ENCODE data around the gene MTF2. TPM values are rescaled to one million over a fixed set of nuclear protein-coding genes. Genes with fewer than 3 reads are reported as not detected.

Gene MTF2
- polyA plus RNA-seq, 2 donors = 4.7 to 7.8 TPM

GRCh38 chr1:93107395-93107794 is 28.3 kb downstream of the MTF2 start:
- no peaks in the 10 kb centered on the region for H3K9me3 ChIP-seq (ENCODE audit: control insufficient read depth in 2 of 2, insufficient read depth in 1 of 2, low read depth in 1 of 2, low read length in 1 of 2)
- WGBS, 2 donors = 98 to 99% methylated on average over 4 of the region's 4 CpGs
- no peak overlapping the region for H3K4me3 ChIP-seq (ENCODE audit: low read depth in 1 of 2, low read length in 2 of 2)
- no peaks in the 10 kb centered on the region for H3K27me3 ChIP-seq (ENCODE audit: control insufficient read depth in 1 of 2, insufficient read depth in 2 of 2, low read length in 2 of 2)
- no peak overlapping the region for H3K27ac ChIP-seq (ENCODE audit: low read depth in 2 of 2, low read length in 1 of 2)
- H3K36me3 ChIP-seq (ENCODE audit: control insufficient read depth in 2 of 2, insufficient read depth in 2 of 2, low read length in 1 of 2) = no peaks in the 10 kb centered on the region
- H3K4me1 ChIP-seq (ENCODE audit: control insufficient read depth in 2 of 2, insufficient read depth in 2 of 2, low read length in 1 of 2) = no peaks in the 10 kb centered on the region

DNA sequence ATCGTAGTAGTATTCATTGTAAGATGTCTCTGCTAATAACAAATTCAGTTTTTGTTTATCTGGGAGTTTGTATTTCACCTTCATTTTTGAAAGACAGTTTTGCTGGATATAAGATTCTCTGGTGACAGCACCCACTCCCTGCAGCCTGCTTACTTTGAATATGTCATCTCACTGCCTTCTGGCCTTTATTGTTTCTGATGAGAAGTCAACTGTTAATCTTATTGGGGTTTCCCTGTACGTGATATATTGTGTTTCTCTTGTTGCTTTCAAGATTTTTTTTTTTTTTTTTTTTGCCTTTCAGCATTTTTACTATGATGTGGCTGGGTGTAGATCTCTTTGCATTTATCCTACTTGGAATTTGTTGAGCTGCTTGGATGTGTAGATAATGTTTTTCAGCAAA is 29.3 kb downstream of the MTF2 start:
- 94 to 98% methylated on average over 2 of the region's 2 CpGs for WGBS, 2 donors
- Histone ChIP-seq H3K9me3 (ENCODE audit: control insufficient read depth in 2 of 2, insufficient read depth in 1 of 2, low read depth in 1 of 2, low read length in 1 of 2) (no peaks in the 10 kb centered on the region), H3K27me3 (ENCODE audit: control insufficient read depth in 1 of 2, insufficient read depth in 2 of 2, low read length in 2 of 2) (no peaks in the 10 kb centered on the region), H3K4me1 (ENCODE audit: control insufficient read depth in 2 of 2, insufficient read depth in 2 of 2, low read length in 1 of 2) (no peaks in the 10 kb centered on the region), H3K4me3 (ENCODE audit: low read depth in 1 of 2, low read length in 2 of 2) (no peak overlapping the region), H3K27ac (ENCODE audit: low read depth in 2 of 2, low read length in 1 of 2) (no peak overlapping the region), H3K36me3 (ENCODE audit: control insufficient read depth in 2 of 2, insufficient read depth in 2 of 2, low read length in 1 of 2) (no peaks in the 10 kb centered on the region)

GRCh38 chr1:93109578-93109977 is 30.5 kb downstream of the MTF2 start:
- no peak overlapping the region for H3K4me3 ChIP-seq (ENCODE audit: low read depth in 1 of 2, low read length in 2 of 2)
- H3K9me3 ChIP-seq (ENCODE audit: control insufficient read depth in 2 of 2, insufficient read depth in 1 of 2, low read depth in 1 of 2, low read length in 1 of 2) = no peaks in the 10 kb centered on the region
- H3K36me3 ChIP-seq (ENCODE audit: control insufficient read depth in 2 of 2, insufficient read depth in 2 of 2, low read length in 1 of 2) = no peaks in the 10 kb centered on the region
- WGBS, 2 donors = 92 to 98% methylated on average over 2 of the region's 2 CpGs
- H3K4me1 ChIP-seq (ENCODE audit: control insufficient read depth in 2 of 2, insufficient read depth in 2 of 2, low read length in 1 of 2) = no peaks in the 10 kb centered on the region
- no peaks in the 10 kb centered on the region for H3K27me3 ChIP-seq (ENCODE audit: control insufficient read depth in 1 of 2, insufficient read depth in 2 of 2, low read length in 2 of 2)
- no peak overlapping the region for H3K27ac ChIP-seq (ENCODE audit: low read depth in 2 of 2, low read length in 1 of 2)

- Histone ChIP-seq H3K4me3 (ENCODE audit: low read depth in 1 of 2, low read length in 2 of 2) (no peak overlapping the region), H3K36me3 (ENCODE audit: control insufficient read depth in 2 of 2, insufficient read depth in 2 of 2, low read length in 1 of 2) (no peaks in the 10 kb centered on the region), H3K4me1 (ENCODE audit: control insufficient read depth in 2 of 2, insufficient read depth in 2 of 2, low read length in 1 of 2) (no peaks in the 10 kb centered on the region), H3K9me3 (ENCODE audit: control insufficient read depth in 2 of 2, insufficient read depth in 1 of 2, low read depth in 1 of 2, low read length in 1 of 2) (no peaks in the 10 kb centered on the region), H3K27me3 (ENCODE audit: control insufficient read depth in 1 of 2, insufficient read depth in 2 of 2, low read length in 2 of 2) (no peaks in the 10 kb centered on the region), H3K27ac (ENCODE audit: low read depth in 2 of 2, low read length in 1 of 2) (no peak overlapping the region)
- 79 to 85% methylated on average over 1 of the region's 1 CpG for WGBS, 2 donors
These were observed 32.0 kb downstream of the MTF2 start for GRCh38 chr1:93111065-93111464.

GRCh38 chr1:93111561-93111960 is 32.5 kb downstream of the MTF2 start:
- Histone ChIP-seq H3K27me3 (ENCODE audit: control insufficient read depth in 1 of 2, insufficient read depth in 2 of 2, low read length in 2 of 2) (no peaks in the 10 kb centered on the region), H3K4me1 (ENCODE audit: control insufficient read depth in 2 of 2, insufficient read depth in 2 of 2, low read length in 1 of 2) (no peaks in the 10 kb centered on the region)

DNA sequence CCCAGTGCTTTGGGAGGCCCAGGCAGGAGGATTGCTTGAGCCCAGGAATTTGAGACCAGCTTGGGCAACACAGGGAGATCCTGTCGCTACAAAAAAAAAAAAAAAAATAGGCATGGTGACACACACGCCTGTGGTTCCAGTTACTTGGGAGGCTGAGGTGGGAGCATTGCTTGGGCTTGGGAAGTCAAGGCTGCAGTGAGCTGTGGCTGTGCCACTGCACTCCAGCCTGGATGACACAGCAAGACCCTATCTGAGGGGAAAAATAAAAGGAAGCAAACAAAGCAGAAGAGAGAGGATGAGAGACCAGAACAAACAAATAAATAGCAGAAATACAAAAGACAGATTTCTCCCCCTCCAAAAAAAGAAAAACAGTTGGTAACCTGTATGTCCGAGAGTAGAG is 34.0 kb downstream of the MTF2 start:
- WGBS, 2 donors = 91 to 100% methylated on average over 3 of the region's 3 CpGs
- H3K27ac ChIP-seq (ENCODE audit: low read depth in 2 of 2, low read length in 1 of 2) = no peak overlapping the region
- H3K4me1 ChIP-seq (ENCODE audit: control insufficient read depth in 2 of 2, insufficient read depth in 2 of 2, low read length in 1 of 2) = no peaks in the 10 kb centered on the region
- H3K36me3 ChIP-seq (ENCODE audit: control insufficient read depth in 2 of 2, insufficient read depth in 2 of 2, low read length in 1 of 2) = peaks cover 0 to 8% of the 10 kb centered on the region in 2 donors
- no peaks in the 10 kb centered on the region for H3K9me3 ChIP-seq (ENCODE audit: control insufficient read depth in 2 of 2, insufficient read depth in 1 of 2, low read depth in 1 of 2, low read length in 1 of 2)
- no peaks in the 10 kb centered on the region for H3K27me3 ChIP-seq (ENCODE audit: control insufficient read depth in 1 of 2, insufficient read depth in 2 of 2, low read length in 2 of 2)
- no peak overlapping the region for H3K4me3 ChIP-seq (ENCODE audit: low read depth in 1 of 2, low read length in 2 of 2)

More at GRCh38 chr1:93111561-93111960, 32.5 kb downstream of the MTF2 start:
- Histone ChIP-seq H3K4me3 (ENCODE audit: low read depth in 1 of 2, low read length in 2 of 2) (no peak overlapping the region), H3K36me3 (ENCODE audit: control insufficient read depth in 2 of 2, insufficient read depth in 2 of 2, low read length in 1 of 2) (peaks cover 0 to 2% of the 10 kb centered on the region in 2 donors), H3K9me3 (ENCODE audit: control insufficient read depth in 2 of 2, insufficient read depth in 1 of 2, low read depth in 1 of 2, low read length in 1 of 2) (no peaks in the 10 kb centered on the region), H3K27ac (ENCODE audit: low read depth in 2 of 2, low read length in 1 of 2) (no peak overlapping the region)

- H3K27ac ChIP-seq (ENCODE audit: low read depth in 2 of 2, low read length in 1 of 2) = no peak overlapping the region
These were observed 35.3 kb downstream of the MTF2 start for GRCh38 chr1:93114391-93114790.

GRCh38 chr1:93120614-93121013 is 41.5 kb downstream of the MTF2 start:
- H3K27me3 ChIP-seq (ENCODE audit: control insufficient read depth in 1 of 2, insufficient read depth in 2 of 2, low read length in 2 of 2) = no peaks in the 10 kb centered on the region
- H3K4me3 ChIP-seq (ENCODE audit: low read depth in 1 of 2, low read length in 2 of 2) = no peak overlapping the region
- peaks cover 3 to 8% of the 10 kb centered on the region in 2 donors for H3K36me3 ChIP-seq (ENCODE audit: control insufficient read depth in 2 of 2, insufficient read depth in 2 of 2, low read length in 1 of 2)
- H3K27ac ChIP-seq (ENCODE audit: low read depth in 2 of 2, low read length in 1 of 2) = no peak overlapping the region
- no peaks in the 10 kb centered on the region for H3K9me3 ChIP-seq (ENCODE audit: control insufficient read depth in 2 of 2, insufficient read depth in 1 of 2, low read depth in 1 of 2, low read length in 1 of 2)
- H3K4me1 ChIP-seq (ENCODE audit: control insufficient read depth in 2 of 2, insufficient read depth in 2 of 2, low read length in 1 of 2) = no peaks in the 10 kb centered on the region

More at GRCh38 chr1:93114391-93114790, 35.3 kb downstream of the MTF2 start:
- Histone ChIP-seq H3K27me3 (ENCODE audit: control insufficient read depth in 1 of 2, insufficient read depth in 2 of 2, low read length in 2 of 2) (no peaks in the 10 kb centered on the region), H3K4me3 (ENCODE audit: low read depth in 1 of 2, low read length in 2 of 2) (no peak overlapping the region), H3K36me3 (ENCODE audit: control insufficient read depth in 2 of 2, insufficient read depth in 2 of 2, low read length in 1 of 2) (peaks cover 3 to 8% of the 10 kb centered on the region in 2 donors), H3K9me3 (ENCODE audit: control insufficient read depth in 2 of 2, insufficient read depth in 1 of 2, low read depth in 1 of 2, low read length in 1 of 2) (no peaks in the 10 kb centered on the region), H3K4me1 (ENCODE audit: control insufficient read depth in 2 of 2, insufficient read depth in 2 of 2, low read length in 1 of 2) (no peaks in the 10 kb centered on the region)
- WGBS, 2 donors = 89 to 94% methylated on average over 2 of the region's 2 CpGs

- WGBS, 2 donors = 86 to 93% methylated on average over 4 of the region's 4 CpGs
- no peaks in the 10 kb centered on the region for H3K27me3 ChIP-seq (ENCODE audit: control insufficient read depth in 1 of 2, insufficient read depth in 2 of 2, low read length in 2 of 2)
These were observed 44.2 kb downstream of the MTF2 start for GRCh38 chr1:93123201-93123783.

DNA sequence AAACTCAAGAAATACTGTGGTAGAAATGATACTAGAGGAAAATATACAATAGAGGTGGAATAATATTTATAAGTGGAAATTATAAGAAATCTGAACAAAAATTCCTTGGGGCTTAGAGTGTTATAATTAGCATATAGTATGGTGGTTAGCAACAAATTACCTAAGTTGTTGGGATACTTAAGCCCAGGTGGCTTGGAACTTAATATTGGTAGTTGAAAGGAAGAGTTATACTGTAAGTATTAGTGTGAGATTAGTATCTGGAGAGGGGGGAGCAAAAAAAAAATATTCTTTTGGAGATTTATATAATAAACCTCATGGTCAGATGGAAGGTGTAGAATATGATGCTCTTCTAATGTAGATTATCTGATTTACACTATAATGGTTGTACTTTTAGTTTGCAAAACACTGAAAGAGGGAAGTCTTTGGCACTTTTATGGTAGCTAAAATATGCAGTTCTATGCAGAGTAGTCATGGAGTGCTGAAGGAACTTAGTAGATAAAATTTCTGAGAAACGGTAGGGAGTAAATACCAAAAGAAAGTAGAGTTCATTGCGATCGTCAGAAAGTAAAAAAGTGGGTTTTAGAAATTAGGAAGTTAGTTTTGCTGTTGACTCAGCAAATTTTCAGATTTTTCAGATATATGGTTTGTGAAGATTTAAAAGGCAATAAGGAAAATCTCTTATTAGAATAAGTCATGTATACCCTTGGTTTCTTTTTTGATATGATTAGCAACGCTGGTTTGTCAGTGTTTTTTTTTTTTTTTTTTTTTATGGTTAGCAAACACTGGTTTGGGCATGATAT is 45.7 kb downstream of the MTF2 start:
- Histone ChIP-seq H3K9me3 (ENCODE audit: control insufficient read depth in 2 of 2, insufficient read depth in 1 of 2, low read depth in 1 of 2, low read length in 1 of 2) (no peaks in the 10 kb centered on the region), H3K27ac (ENCODE audit: low read depth in 2 of 2, low read length in 1 of 2) (no peak overlapping the region)
- WGBS, 2 donors = 77 to 87% methylated on average over 4 of the region's 4 CpGs

More at GRCh38 chr1:93123201-93123783, 44.2 kb downstream of the MTF2 start:
- Histone ChIP-seq H3K27ac (ENCODE audit: low read depth in 2 of 2, low read length in 1 of 2) (no peak overlapping the region), H3K4me3 (ENCODE audit: low read depth in 1 of 2, low read length in 2 of 2) (no peak overlapping the region), H3K4me1 (ENCODE audit: control insufficient read depth in 2 of 2, insufficient read depth in 2 of 2, low read length in 1 of 2) (no peaks in the 10 kb centered on the region), H3K9me3 (ENCODE audit: control insufficient read depth in 2 of 2, insufficient read depth in 1 of 2, low read depth in 1 of 2, low read length in 1 of 2) (no peaks in the 10 kb centered on the region), H3K36me3 (ENCODE audit: control insufficient read depth in 2 of 2, insufficient read depth in 2 of 2, low read length in 1 of 2) (peaks cover 0 to 3% of the 10 kb centered on the region in 2 donors)

More for the DNA sequence above, 45.7 kb downstream of the MTF2 start:
- Histone ChIP-seq H3K4me3 (ENCODE audit: low read depth in 1 of 2, low read length in 2 of 2) (no peak overlapping the region), H3K27me3 (ENCODE audit: control insufficient read depth in 1 of 2, insufficient read depth in 2 of 2, low read length in 2 of 2) (no peaks in the 10 kb centered on the region), H3K36me3 (ENCODE audit: control insufficient read depth in 2 of 2, insufficient read depth in 2 of 2, low read length in 1 of 2) (no peaks in the 10 kb centered on the region), H3K4me1 (ENCODE audit: control insufficient read depth in 2 of 2, insufficient read depth in 2 of 2, low read length in 1 of 2) (no peaks in the 10 kb centered on the region)
